ENCODE measurements around the gene RHOT2.
A peak's percentile ranks its signal among the peaks of the same experiment; 100 is the strongest.
"Not testable (repeated sequence)": the region's sequence is repeated elsewhere in the genome, so short reads cannot be mapped to it uniquely, and the experiment has no call there.

Gene RHOT2

DNA sequence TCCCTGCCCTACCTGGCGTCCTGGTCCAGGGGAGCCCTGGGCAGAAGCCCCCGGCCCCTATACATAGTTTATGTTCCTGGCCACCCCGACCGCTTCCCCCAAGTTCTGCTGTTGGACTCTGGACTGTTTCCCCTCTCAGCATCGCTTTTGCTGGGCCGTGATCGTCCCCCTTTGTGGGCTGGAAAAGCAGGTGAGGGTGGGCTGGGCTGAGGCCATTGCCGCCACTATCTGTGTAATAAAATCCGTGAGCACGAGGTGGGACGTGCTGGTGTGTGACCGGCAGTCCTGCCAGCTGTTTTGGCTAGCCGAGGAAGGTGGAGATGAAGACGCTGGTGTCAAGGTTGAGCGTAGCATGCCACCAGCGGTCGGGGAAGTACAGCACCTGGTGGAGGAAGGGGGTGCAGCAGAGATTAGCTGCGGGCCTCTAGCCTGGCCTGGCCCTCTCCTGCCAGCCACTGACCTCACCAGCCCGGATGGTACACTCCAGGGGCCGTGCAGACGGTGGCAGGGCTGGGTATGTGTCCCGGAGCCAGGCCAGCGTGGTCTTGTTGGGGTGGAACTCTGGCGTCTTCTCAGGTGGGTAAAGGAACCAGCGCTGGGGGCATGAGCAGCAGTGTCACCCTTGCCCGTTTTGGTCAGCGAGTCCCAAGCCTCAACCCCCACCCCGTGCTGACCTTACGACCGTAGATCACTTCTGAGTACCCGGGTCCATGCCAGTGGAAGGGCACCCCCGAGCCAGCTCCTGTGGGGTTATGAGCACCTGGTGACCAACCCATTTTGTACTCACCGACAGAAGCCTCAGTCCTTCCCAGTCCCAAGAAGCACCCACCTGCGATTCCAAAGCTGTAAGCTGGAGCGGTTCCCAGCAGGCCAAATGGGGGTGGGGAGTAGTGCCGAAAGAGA lies 14.8 kb downstream of the RHOT2 start:
- DNase-seq, result no peak

DNA sequence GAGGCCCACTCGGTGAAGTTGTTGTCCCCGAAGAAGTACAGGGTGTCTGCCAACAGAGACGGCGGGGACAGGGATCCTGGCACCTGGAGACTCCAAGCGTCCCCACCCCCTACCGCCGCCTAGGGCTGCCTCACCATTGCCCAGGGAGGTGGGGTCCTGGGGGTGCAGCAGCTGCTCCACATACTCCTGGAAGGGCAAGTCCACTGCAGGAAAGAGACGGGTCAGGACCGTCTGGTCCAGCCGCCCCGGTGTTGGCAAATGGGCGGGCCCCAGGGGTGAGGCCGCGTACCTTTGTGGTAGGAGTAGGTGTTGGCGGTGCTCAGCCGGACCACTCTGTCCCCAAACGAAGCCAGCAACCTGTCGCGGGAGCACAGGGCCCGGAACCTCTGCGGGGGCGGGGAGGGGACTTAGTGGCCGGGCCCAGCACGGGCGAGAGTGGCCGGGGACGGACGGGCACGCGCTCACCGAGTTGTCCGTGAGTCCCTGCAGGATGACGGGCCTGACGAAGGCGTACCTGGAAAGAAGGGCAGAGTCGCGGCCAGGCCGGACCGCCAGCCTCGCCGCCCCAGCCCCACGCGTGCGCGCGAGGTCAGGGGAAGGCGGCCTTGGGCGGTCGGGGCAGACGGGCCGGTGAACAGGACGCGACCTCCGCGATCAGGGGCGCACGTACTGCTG lies 15.6 kb downstream of the RHOT2 start:
- no peak for DNase-seq

DNA sequence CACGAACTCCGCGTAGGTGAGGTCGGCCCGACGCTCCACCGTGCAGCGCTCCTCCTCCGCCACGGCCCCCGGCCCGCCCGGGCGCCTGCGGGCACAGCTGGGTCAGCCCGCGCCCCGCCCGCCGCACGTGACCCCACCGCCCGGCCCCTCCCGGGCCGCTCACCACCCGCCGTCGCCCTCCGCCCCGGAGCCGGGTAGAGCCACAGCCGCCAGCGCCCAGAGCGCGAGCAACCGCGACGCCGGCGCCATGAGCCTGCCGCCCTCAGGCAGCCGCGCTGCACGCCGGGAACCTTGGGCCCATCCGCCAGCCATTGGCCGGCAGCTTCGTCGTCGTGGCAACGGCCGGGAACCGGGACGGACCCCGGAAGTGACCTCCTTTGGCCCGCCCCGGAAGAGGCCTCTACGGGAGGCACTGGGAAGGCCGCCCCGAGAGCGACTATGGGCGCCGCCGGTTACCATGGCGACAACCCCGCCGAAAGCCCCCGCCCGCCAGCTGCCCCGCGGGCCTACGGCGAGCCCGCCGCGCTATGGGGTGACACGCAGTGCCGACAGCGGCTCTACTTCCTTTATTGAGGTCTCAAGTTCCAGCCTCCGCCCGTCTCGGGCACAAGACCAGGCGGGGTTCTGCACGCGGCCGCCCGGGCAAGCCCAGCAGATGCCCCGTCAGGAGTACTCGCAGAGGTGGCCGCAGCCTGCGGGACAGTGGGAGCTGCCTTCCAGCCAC lies 16.3 kb downstream of the RHOT2 start, which contains the start of gene JMJD8:
TSS of gene JMJD8 (minus strand) at position 264 of the 724 bp plus-strand sequence. CDS start at position 249, 15 bp downstream.
- peak; percentile 96 for DNase-seq

DNA sequence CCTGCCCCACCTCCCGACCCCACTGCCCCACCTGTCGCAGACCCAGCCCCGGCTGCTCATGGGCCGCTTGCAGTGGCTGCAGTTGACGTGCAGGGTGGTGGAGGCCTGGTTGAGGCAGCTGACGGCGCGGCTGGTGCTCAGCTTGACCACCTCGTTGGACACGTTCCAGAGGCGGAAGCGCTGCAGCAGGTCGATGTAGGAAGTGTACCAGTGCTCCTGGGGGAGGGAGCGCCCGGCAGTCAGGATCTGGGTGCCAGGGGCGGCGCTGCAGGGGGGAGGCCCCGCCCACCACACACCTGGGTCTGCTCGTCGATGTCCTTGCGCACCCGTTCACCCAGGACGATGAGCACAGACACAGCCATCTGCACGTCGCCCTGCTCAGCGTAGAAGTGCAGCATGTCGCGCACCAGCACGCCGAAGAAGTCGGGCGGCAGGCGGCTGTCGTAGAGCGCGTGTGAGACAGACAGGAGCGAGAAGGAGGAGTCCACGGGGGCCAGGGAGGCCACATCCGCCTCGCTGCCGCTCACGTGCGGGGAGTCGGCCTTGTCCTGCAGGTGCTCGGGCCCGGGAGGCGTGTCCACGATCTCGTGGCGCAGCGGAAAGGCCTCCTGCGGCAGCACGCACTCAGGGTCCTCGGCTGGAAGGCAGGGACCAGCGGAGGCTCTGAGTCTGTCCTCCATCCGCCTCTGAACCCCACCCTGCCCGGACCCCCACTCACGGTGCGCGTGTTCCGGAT lies 17.2 kb downstream of the RHOT2 start:
- no peak for DNase-seq

DNA sequence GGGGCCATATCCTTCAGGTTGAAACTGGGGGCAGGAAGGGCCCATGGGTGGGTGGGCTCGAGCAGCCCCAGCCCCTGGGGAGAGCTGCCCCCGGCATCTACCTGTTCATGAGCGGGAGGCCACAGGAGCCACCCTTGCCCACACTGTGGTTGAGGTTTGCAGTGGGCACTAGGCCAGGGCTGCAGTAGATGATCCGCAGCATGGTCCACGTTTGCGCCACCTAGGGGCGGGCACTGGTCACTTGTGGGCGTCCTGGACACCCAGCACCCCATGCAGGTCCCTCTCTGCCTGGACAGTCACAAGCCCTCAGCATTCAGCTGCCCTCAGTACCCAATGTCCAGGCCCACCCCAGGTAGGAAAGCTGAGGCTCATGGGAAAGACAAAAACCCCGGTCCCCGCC lies 18.0 kb downstream of the RHOT2 start:
- peak; percentile 42 for DNase-seq

DNA sequence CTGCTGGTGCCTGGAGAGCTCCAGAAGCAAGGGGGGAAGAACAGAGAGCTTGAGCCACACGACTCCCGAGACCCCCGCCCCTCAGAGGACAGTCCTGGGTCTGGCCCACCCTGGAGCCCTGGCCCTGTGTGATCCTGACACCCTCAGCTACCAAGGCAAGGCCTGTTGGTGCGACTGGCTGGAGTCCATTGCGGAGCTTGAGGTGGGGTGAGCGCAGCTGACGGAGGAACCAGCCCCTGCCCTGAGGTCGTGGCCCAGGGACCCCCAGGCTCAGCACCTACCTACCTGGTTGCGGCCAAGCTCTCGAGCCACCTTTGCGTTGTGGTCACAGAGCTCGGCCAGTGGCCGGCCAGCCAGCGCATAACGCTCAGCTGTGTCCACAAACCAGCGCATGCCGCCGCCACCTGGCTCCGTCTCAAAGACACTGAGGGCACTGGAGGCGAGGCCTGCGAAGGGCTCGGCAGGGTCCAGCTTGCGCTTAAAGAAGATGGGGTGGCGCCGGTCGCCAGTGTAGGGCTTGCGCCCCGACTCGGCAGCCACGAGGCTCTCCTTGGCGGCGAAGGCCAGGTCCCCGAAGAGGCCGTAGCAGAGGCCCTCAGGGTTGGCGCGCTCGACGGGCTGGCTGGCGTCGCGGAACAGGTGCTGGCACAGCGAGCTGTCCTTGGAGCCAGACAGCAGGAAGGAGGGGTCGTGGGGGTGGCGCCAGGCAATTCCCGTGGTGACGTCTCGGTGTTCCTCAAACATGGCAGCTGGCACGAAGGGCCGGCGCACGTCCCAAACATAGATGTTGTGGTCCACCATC lies 18.7 kb downstream of the RHOT2 start:
- DNase-seq, result no peak

DNA sequence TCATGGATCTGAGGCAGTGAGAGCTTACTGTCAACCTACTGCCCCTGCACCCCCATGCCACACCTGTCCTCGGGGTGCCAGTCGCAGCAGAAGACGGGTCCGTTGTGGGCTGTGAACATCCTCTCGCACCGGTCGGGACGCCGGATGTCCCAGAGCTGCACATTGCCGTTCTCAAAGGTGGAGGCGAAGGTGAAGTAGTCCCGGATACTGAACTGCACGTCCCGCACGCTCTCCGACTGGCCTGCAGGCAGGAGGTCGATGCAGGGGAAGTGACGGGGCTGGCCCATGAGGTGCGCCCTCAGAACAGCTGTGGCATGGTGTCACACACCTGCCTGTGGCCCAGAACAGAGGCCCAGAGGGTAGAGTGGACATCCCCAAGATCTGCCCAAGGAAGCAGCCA lies 19.6 kb downstream of the RHOT2 start:
- DNase-seq, result no peak

DNA sequence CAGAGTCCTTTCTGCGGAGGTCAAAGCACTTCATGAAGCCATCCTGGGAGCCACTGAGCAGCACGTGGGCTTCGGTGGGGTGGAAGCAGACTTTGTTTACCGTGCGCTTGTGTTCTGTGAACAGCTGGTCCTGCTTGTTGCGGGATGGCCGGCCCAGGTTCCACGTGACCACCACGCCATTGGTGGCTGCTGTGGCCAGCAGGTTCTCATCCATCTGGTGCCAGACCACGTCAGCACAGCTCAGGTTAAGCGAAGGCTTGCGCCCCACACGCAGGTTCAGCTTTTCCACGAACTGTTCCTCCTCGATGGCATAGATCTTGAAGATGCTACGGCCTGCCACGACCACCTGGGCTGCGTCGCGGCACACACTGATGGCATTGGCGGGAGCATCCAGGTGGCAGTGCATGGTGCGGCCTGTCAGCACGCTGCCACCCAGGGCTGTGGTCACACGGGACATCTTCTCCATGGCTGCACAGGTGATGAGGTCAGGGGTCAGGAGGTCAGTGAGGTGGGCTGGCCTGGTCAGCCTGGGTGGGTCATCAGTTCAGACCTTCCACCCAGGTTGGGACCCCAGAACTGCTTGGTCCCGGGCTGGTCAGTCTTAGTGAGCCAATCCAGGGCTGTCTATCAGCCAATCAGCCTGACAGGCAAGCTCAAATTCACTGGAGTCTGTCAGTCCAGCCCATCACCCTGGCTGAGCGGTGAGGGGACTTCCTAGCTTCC lies 21.4 kb downstream of the RHOT2 start:
- DNase-seq, result no peak

DNA sequence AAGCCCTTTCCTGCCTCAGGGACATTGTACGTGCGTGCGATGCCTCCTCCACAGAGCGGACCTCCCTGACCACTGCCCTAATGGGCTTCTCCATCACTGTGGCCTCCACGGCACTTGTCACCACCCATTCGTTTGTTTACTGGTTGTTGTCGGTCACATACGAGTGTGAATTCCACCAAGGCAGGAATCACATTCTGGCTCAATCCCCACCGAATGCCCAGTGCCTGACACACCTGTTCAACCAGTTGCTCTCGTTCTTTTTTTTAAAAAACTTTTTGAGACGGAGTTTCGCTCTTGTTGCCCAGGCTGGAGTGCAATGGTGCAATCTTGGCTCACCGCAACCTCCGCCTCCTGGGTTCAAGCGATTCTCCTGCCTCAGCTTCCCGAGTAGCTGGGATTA lies 23.3 kb downstream of the RHOT2 start:
- DNase-seq, result not testable (repeated sequence)

DNA sequence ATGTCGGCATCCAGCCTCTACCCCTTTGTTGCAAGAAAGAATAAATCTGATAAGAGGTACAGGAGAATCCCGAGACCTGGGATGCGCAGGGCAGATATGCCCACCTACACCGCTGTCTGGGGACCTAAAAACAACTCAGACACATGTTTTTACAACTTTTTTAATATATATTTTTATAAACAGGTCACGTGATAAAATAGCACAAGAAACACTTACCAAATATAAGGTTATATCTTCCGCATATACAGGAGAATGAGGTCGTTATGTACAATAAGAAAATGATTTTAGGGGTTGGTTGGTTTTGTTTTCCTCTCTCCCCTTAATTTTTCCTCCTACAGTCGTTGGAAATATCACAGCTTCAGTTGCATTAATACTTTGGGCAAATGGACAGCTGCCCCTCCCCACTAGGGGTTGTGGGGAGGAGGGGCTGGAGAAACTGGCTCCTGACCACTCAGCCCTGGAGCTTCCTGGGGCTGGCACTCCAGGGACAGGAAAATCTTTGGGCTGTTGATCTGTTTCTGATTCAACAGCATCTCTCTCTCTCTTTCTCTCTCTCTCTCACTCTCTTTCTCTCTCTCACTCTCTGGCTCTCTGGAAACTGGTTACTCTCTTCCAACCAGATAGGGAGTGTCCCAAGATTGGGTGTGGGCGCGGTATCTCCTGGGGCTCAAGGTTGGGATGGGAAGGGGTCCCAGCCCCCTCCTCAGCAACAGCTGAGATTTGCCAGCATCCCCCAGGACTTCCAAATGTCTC lies 24.6 kb downstream of the RHOT2 start:
- DNase-seq, result no peak

DNA sequence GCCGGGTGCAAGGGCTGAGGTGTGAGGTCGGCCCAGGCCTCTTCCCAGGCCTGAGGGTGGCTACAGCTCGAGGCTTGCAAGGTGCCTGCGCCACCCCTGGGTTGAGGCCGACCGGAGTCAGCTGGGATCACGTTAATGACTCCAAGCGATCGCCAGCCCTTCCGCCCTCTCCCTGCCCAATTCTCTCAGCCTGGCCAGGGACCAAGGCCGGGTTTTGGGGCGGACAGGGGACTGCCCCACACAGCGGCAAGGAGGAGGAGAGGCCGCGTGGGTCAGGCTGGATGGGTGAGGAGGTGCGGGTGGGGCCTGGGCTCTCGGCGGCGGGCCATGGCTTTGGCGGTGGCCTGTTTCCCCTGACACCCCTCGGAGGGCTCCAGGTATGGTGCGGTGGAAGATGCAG lies 25.4 kb downstream of the RHOT2 start:
- DNase-seq, result no peak

DNA sequence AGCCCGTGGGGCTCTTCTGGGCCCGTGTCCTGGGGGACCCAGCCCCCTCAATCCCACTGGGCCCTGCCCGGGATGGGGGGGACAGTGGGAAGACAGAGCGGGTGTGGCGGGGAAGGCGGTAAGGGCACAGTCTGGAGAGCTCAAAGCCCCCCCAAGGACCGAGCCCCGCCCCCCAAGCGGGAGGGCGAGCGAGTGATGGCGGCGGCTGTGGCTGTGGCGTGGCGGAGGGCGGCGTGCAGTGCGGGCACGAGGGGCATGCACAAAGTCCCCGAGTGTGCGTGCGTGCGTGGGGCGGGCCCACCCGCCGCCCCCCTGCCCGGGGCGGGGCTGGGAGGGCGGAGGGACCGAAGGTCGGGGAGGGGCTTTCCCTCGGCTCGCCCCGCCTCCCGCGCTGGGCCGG lies 25.8 kb downstream of the RHOT2 start:
- no peak for DNase-seq

DNA sequence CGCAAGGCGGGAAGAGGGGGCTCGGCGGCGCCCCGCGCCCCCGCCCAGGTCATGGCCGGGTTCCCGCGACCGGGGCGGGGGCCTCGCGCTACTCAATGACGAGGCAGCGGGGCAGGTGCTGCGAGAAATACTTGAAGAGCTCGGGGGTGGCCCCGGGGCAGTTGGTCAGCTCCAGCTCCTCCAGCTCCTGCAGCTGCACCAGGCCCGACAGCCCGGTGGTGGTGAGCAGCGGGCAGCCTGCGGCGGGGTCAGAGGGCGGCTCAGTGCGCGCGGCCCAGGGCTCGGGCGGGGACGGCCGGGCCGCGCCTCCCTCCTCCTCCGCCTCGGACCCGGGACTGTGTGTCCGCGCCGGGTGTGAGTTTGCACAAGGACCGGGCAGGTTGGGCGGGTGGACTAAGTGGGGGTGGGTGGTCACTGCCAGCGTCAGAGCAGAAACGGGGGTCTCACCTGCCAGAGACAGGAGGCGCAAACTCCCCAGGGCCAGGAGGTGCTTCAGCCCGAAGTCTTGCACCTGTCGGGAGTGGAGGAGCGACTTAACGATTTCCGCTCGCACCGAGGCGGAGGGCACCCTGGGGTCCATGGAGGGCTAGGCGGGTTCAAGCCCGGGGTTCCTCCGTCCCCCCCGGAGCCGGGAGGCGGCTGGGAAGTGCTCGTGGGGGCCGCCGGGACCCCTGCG lies 26.4 kb downstream of the RHOT2 start:
- DNase-seq, result no peak

DNA sequence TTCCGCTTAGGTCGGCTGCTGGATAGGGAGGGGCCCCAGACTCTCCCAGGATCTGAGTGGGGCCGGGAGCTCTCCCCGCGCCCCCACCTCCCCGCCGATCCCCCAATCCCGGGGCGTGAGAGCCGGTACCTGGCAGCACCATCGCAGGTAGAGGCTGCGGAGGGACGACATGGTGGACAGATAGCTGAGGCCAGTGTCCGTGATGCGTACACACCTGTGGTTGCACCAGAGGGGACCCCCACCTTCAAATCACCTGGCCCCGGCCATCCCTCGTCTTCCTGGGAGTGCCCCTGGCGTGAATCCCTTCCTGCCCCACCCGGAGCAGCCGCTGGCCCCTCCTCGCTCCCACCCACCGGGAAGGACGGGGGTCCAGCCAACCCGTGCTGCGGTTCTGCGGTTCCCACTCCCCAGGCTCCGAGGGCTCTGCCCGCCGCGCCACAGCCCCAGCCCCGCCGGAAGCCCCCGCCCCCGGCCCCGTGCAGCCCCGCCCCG lies 27.0 kb downstream of the RHOT2 start:
- DNase-seq, result no peak

DNA sequence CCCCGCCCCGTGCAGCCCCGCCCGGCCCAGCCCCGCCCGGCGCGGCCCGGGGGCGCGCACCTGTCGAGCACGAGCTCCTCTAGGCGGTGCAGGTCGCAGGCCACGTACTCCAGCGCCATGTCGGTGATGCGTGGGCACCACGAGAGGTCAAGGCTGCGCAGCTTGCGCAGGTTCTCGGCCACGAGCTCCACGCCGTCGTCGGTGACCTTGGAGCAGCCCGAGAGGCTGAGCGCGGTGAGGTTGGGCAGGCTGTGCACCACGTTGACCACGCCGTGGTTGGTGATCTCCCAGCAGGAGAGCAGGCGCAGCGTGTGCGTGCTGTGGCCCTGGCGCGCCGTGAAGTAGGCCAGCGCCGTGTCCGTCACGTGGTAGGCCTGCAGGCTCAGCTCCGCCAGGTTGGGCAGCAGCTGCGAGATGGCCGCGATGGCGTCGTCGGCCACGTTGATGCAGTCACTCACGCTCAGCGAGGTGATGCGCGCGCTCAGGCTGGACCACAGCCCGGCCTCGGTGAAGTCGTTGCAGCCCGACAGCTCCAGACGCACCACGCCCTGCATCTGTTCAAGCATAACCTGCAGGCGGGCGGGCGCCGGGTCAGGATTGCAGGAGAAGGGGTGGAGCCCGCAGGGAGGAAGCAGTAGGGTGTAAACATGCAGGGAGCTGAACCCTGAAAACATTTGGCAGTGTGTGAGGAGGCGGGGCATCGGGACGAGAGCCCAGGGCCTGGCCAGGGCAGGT lies 27.6 kb downstream of the RHOT2 start:
- no peak for DNase-seq

DNA sequence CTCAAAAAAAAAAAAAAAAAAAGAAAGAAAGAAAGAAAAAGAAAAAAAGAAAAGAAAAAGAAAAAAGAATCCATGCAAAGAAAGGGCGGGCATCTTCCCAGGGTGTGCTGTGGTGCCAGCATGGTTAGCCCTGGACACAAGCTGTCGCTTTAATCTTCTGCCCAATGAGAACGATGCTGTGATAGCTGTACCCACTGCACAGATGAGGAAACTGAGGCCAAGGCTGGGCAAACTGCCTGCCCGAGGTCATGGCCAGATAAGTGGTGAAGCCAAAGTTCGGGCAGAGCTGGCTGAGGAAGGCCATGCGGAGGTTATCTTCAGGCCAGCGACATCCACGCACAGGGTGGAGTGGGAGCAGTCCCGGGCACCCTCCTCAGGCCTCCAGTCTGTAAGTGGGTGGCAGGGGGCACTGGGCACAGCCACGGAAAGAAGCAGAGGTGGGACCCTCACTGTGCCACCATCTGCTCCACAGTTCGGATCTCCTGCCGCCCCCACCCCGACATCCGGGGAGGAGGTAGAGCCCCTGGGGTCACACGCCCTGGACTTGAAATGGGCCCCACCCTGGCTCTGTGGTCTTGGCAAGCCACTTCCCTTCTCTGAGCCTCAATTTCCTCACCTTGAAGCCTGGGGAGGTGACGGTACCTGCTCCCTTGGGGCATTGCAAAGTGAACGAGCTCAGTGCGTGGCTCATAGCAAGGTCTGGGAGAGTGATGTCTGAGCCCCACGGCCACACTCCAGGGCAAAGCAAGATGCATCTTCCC lies 31.2 kb downstream of the RHOT2 start:
- DNase-seq, result no peak

DNA sequence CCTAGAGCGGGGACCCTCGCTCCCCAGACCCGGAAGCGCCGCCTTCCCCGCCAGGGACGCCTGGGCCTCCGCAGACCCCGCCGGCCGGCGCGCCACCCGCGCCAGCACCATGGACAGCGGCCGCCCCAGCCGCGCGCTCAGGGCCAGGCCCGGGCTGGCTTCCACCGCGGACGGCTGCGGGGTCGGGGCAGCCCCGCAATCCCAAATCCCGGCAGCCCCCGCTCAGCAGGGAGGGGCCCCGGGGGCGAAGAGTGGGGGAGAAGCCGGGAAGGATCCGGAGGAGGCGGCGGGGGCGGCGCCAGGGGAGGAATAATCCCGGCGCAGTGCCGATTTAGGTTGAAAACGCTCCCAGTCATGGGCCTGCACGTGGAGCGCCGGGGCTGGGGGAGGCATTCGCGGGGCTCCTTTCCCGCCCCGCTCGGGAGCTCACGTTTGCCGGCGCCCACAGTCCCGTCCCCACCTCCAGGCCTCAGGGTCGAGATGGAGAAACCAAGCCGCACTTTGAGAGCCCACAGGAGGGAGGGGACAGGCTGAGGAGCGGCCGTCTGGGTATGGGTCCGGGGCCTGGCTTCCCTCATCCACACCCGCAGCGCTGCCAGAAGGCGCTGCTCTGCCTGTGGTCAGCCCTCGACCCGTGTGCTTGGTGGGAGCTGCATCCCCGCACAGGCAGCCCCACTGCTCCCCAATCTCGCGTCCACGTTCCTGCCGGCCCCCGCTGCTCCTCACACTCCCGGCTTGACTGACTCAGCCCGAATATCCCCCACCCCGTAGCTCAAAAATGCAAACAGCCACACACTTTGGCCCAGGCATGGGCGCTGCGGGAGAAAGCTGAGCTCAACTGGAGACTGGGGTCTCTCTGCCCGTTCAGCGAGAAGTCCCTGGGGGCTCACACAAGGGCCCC lies 33.0 kb downstream of the RHOT2 start:
- no peak for DNase-seq
